ENCODE data around the gene AJAP1.

Gene AJAP1

GRCh38 chr1:4772294-4773010 is 118.0 kb downstream of the AJAP1 start:
- DNase-seq (ENCODE audit: low spot score), result no peak

- DNase-seq (ENCODE audit: low spot score), result peak; percentile 8
Observed at GRCh38 chr1:4773226-4773625, 118.8 kb downstream of the AJAP1 start.

GRCh38 chr1:4775506-4775905 is 121.1 kb downstream of the AJAP1 start:
- no peak for DNase-seq (ENCODE audit: low spot score)

GRCh38 chr1:4778056-4778455 is 123.6 kb downstream of the AJAP1 start:
- peak; percentile 15 for DNase-seq (ENCODE audit: low spot score)

GRCh38 chr1:4781646-4782045 is 127.2 kb downstream of the AJAP1 start:
- no peak for DNase-seq (ENCODE audit: low spot score)

- no peak for DNase-seq (ENCODE audit: low spot score)
Observed at GRCh38 chr1:4784761-4785160, 130.4 kb downstream of the AJAP1 start.

- DNase-seq (ENCODE audit: low spot score), result no peak
Observed at GRCh38 chr1:4786055-4786454, 131.6 kb downstream of the AJAP1 start.

- DNase-seq (ENCODE audit: low spot score), result no peak
Observed at GRCh38 chr1:4787551-4787950, 133.1 kb downstream of the AJAP1 start.

- DNase-seq (ENCODE audit: low spot score), result no peak
Observed at GRCh38 chr1:4792565-4792964, 138.2 kb downstream of the AJAP1 start.

GRCh38 chr1:4794020-4794780 is 139.8 kb downstream of the AJAP1 start:
- DNase-seq (ENCODE audit: low spot score), result no peak

- no peak for DNase-seq (ENCODE audit: low spot score)
Observed at GRCh38 chr1:4796161-4797015, 142.0 kb downstream of the AJAP1 start.

- DNase-seq (ENCODE audit: low spot score), result no peak
Observed at GRCh38 chr1:4797016-4797410, 142.6 kb downstream of the AJAP1 start.

GRCh38 chr1:4797429-4797828 is 143.0 kb downstream of the AJAP1 start:
- DNase-seq (ENCODE audit: low spot score), result no peak

GRCh38 chr1:4801192-4801924 is 146.9 kb downstream of the AJAP1 start:
- DNase-seq (ENCODE audit: low spot score), result no peak

GRCh38 chr1:4802024-4802423 is 147.6 kb downstream of the AJAP1 start:
- DNase-seq (ENCODE audit: low spot score), result no peak

GRCh38 chr1:4803335-4803734 is 148.9 kb downstream of the AJAP1 start:
- DNase-seq (ENCODE audit: low spot score), result no peak

- DNase-seq (ENCODE audit: low spot score), result no peak
Observed at GRCh38 chr1:4805987-4806386, 151.6 kb downstream of the AJAP1 start.

- no peak for DNase-seq (ENCODE audit: low spot score)
Observed at GRCh38 chr1:4820543-4820942, 166.1 kb downstream of the AJAP1 start.

GRCh38 chr1:4825800-4826450 is 171.5 kb downstream of the AJAP1 start:
- peak; percentile 32 for DNase-seq (ENCODE audit: low spot score)

- no peak for DNase-seq (ENCODE audit: low spot score)
Observed at GRCh38 chr1:4830707-4831106, 176.3 kb downstream of the AJAP1 start.

- no peak for DNase-seq (ENCODE audit: low spot score)
Observed at GRCh38 chr1:4836574-4836973, 182.2 kb downstream of the AJAP1 start.
